Right lobe of liver (tissue), 6 donors: ENCODE measurements around the gene MRC2. TPM values are rescaled to one million over a fixed set of nuclear protein-coding genes. Genes with fewer than 3 reads are reported as not detected.

ENCODE experiments used
- ATAC-seq, 4 donors: fragments of 200-7000 bp; cut with Tn5 transposase; one replicate each; pipeline ENCODE4 v1.9.1; 2020; ENCODE audit warnings: mild to moderate bottlenecking in 4 of 4, moderate library complexity in 4 of 4
- DNase-seq, 3 donors: peaks; one replicate each; pipeline ENCODE4 v3.0.0-alpha.2; 2020
- H3K27ac ChIP-seq, 3 donors: fragments of 200-600 bp; one replicate each; pipeline ENCODE4 v1.8.0; 2022
- H3K27me3 ChIP-seq, 2 donors: fragments of 200-600 bp; one replicate each; pipeline ENCODE4 v1.8.0; 2022
- H3K36me3 ChIP-seq, 4 donors: fragments of 200-600 bp; sonication (generic) in 1 of 4; one replicate each; pipeline versions ENCODE4 v1.5.1 to v1.8.0; 2017 to 2022; ENCODE audit warnings: control low read depth in 1 of 4
- H3K4me1 ChIP-seq, 4 donors: fragments of 200-600 bp; sonication (generic) in 1 of 4; one replicate each; pipeline versions ENCODE4 v1.5.1 to v1.8.0; 2017 to 2022; ENCODE audit warnings: control low read depth in 1 of 4
- H3K4me3 ChIP-seq, 3 donors: fragments of 200-600 bp; one replicate each; pipeline ENCODE4 v1.8.0; 2022
- H3K9me3 ChIP-seq, 4 donors: fragments of 200-600 bp; sonication (generic) in 1 of 4; one replicate each; pipeline versions ENCODE4 v1.5.1 to v1.8.0; 2017 to 2022; ENCODE audit warnings: control low read depth in 1 of 4
- POLR2A ChIP-seq: fragments of 450-650 bp; IDR thresholded peaks from one replicate; pipeline ENCODE4 v1.6.1; 2017; ENCODE audit warnings: antibody characterized with exemption, mild to moderate bottlenecking
- WGBS: methylation state at CpG from one replicate; pipeline ENCODE4 v1.1.6; 2018; ENCODE audit warnings: low coverage, low lambda C conversion rate; ENCODE audit not compliant: insufficient coverage; ENCODE audit errors: missing lambda C conversion rate; 5-methylcytosine and 5-hydroxymethylcytosine counted together
- intact Hi-C, 2 donors: fragments of 100-400 bp; cut with DNase I; formaldehyde crosslinking; loops; one replicate each; pipeline versions ENCODE4 v1.11.2 to v1.14.1; 2022
- total RNA-seq, 6 experiments: library from RNA; depleted of rRNA in 2 of 6; stranded (reverse); fragments of >200 nt in 2 of 6; fragmentation: NEBNext Ultra II Directional in 3 of 6; extraction: Animal tissue kit (Norgen Biotek cat#: 25700) in 3 of 6; gene quantifications; one replicate each; pipeline versions ENCODE4 v1.1.0 to v1.2.4, GENCODE V29; 2016 to 2023
- TF ChIP-seq, protein P1 (sequence below), 4 donors: fragments of 200-600 bp in 3 of 4; fragments of 450-650 bp in 1 of 4; IDR thresholded peaks; one replicate each; pipeline versions ENCODE4 v1.5.1 to v1.8.0; 2016 to 2022; ENCODE audit warnings: antibody characterized with exemption in 4 of 4, mild to moderate bottlenecking in 2 of 4
- donor health status: DM: no; HTN: yes; CAD: no.
- donor health status: DM: no; HTN: no; CAD: no.
- donor health status: DM: no; HTN: no; CAD: no.
- donor health status: DM: no; HTN: yes; CAD: no.
- donor health status: DM: no; HTN: yes; CAD: no.

The MRC2 gene
- total RNA-seq, 6 experiments from 2014 or later = 1.7 to 7.4 (median 3.8) TPM

DNA sequence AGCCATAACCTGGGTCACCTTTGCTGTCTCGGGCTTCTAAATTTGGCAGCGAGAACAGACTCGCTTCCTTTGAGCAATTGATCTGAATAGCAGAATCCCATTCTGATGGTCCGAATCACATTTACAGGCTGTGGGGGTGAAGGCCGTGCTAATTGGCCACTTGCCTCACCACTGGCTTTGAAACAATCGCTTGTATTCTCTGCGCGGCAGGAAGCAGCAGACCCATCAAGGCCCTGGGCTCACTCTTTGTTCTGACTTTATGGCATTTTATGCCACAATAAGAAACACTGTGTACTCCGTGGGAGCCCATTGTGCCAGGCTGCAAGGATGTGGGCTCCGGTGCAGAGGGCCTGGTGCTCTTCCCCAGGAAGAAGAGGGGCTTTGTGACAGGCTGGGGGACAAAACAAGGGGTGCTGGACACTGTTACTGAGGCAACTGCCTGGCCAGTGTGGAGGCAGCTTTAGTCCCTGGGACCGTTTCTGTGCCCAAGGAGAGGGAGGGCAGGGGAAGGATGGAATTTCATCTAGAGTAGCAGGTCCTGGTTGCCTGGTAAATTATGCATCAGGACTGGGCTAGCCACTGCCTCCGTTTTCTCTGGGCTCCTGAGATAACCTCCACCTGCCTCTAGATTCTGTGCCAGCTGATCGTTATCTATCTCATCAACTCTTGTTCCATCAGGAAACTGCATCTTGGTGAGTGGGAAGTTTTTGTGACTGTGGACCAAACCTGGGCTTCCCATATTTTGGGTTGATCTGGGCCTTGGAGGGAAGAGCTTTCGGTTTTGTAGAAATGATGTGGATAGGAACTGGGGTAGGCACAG lies 78.5 kb downstream of the MRC2 start:
- no peak overlapping the region for H3K27ac ChIP-seq
- ATAC-seq = peak in 3 of 4 donors; percentile 15 to 27 (median 27)

DNA sequence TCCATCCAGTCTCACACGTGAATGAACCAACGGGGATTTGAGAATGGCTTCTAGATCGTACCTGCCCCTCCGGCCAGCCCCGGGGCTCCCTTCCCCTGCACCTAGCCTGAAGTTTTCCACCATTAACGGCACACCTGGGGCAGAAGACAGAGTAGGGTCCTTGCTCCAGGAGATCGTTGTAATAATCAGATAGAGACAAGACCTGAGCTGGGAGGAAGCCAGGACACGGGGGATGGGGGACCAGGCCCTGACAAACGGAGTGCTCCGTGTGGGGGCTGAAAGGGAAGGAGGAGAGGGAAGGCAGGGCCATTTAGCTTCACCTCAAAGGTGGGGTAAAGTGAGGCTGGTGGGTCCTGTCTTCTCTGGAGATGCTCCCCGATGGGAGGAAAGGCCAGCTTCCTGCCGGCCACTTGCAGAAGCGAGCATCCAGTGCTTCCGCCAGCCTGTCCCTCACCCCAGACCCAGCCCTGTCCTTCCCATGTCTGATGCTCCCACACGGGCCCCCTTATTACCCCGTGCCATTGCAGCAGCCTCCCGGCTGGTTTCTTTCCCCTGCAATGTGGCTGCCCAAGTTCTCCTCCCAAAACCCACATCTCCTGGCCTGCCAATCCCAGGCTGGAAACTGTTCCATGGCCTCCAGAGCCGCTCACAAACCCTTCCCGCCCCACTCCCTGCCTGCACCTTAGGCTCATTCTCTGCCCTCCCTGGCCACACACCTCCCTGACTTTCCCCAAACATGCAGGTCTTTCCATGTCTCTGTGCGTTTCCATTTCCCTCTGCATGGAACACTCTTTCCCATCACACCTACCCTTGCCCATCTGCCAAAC lies 79.3 kb downstream of the MRC2 start:
- no peaks in the 10 kb centered on the region for H3K27me3 ChIP-seq
- H3K4me3 ChIP-seq = no peak overlapping the region
- no peak for ATAC-seq
- intact Hi-C loops = no loop called here
- no peaks in the 10 kb centered on the region for H3K9me3 ChIP-seq
- peaks cover 0 to 7% (median 0%) of the 10 kb centered on the region in 4 donors for H3K4me1 ChIP-seq
- peak in 1 of 3 donors; percentile 42 for DNase-seq
- 58% methylated on average over 16 of the region's 20 CpGs for WGBS
- TF ChIP-seq POLR2A = no peak
- TF ChIP-seq, protein P1, sequence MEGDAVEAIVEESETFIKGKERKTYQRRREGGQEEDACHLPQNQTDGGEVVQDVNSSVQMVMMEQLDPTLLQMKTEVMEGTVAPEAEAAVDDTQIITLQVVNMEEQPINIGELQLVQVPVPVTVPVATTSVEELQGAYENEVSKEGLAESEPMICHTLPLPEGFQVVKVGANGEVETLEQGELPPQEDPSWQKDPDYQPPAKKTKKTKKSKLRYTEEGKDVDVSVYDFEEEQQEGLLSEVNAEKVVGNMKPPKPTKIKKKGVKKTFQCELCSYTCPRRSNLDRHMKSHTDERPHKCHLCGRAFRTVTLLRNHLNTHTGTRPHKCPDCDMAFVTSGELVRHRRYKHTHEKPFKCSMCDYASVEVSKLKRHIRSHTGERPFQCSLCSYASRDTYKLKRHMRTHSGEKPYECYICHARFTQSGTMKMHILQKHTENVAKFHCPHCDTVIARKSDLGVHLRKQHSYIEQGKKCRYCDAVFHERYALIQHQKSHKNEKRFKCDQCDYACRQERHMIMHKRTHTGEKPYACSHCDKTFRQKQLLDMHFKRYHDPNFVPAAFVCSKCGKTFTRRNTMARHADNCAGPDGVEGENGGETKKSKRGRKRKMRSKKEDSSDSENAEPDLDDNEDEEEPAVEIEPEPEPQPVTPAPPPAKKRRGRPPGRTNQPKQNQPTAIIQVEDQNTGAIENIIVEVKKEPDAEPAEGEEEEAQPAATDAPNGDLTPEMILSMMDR (IDR thresholded peaks at IDR 0.05) = no peak
- no peak overlapping the region for H3K27ac ChIP-seq
- no peaks in the 10 kb centered on the region for H3K36me3 ChIP-seq

More for the DNA sequence above, 78.5 kb downstream of the MRC2 start:
- WGBS = 28% methylated on average over 8 of the region's 14 CpGs
- no peaks in the 10 kb centered on the region for H3K27me3 ChIP-seq
- no peak overlapping the region for H3K4me3 ChIP-seq
- no peak for TF ChIP-seq POLR2A
- TF ChIP-seq, protein P1 (IDR thresholded peaks at IDR 0.05) = no peak
- intact Hi-C loops = no loop called here
- DNase-seq = peak in 1 of 3 donors; percentile 31
- H3K9me3 ChIP-seq = no peaks in the 10 kb centered on the region
- peaks cover 0 to 7% (median 0%) of the 10 kb centered on the region in 4 donors for H3K4me1 ChIP-seq
- H3K36me3 ChIP-seq = no peaks in the 10 kb centered on the region

DNA sequence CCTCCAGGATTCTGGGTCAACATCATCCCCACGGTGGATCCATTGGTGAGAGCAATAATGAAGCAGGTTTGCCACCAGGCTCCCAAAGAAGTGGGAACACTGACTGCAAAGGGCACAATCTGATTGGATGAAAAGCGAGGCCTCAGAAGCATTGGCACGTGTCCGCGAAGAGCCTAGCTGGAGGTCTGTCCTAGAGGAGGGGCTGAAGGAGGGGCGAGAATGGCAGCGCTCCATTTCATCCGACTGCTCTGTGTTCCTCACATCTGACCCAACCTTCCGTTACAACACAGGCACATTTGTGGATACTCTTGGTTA lies 79.9 kb downstream of the MRC2 start:
- no peak for TF ChIP-seq POLR2A
- intact Hi-C loops = no loop called here
- no peak for DNase-seq
- Histone ChIP-seq H3K4me3 (no peak overlapping the region), H3K36me3 (no peaks in the 10 kb centered on the region), H3K9me3 (no peaks in the 10 kb centered on the region), H3K27me3 (no peaks in the 10 kb centered on the region), H3K27ac (no peak overlapping the region), H3K4me1 (peaks cover 0 to 7% (median 0%) of the 10 kb centered on the region in 4 donors)
- 79% methylated on average over 5 of the region's 9 CpGs for WGBS
- ATAC-seq = no peak

DNA sequence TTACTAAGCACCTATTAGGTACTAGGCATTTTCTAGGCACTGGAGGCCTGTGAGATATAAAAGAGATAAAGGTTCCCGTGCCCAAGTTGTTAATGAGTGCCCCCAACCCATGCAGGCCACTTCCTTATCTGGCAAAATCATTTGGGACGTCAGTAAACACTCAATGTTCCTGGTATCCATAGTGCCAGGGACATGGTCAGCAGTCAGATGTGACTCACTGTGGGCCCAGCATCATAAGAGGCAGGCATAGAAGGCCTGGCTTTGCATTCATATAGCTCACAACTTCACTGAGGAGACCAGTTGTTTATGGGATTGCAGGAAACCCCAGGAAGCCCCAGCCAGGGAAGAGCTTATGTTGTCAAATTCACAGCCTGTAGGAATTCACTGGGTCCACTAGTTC lies 81.1 kb downstream of the MRC2 start:
- H3K27ac ChIP-seq = no peak overlapping the region
- no peaks in the 10 kb centered on the region for H3K27me3 ChIP-seq
- 43% methylated on average over 1 of the region's 2 CpGs for WGBS
- DNase-seq (no peak), ATAC-seq (no peak)
- no peaks in the 10 kb centered on the region for H3K9me3 ChIP-seq
- H3K4me1 ChIP-seq = peaks cover 0 to 7% (median 0%) of the 10 kb centered on the region in 4 donors
- H3K36me3 ChIP-seq = no peaks in the 10 kb centered on the region
- intact Hi-C loops = no loop called here
- TF ChIP-seq POLR2A = no peak
- TF ChIP-seq, protein P1 (IDR thresholded peaks at IDR 0.05) = no peak
- no peak overlapping the region for H3K4me3 ChIP-seq

DNA sequence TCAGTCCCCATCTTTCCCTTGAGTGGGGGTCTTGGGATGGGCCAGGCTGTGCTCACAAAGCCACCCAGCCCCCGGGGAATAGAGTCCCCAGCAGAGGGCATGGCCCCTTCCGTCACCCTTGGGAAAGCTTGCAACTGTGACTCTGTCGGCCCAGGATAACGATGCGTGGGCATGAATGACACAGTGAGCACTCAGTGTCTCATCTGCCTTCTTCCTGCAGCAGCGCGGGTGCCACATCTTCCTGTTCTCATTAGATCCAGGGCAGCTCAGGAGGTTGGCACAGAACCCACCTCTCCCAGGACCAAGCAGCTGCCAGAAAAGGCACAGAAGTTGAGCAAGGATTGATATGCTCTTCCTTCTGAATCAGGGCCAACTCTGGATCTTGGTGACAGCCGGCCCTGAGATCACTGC lies 84.7 kb downstream of the MRC2 start:
- WGBS = 43% methylated on average over 1 of the region's 8 CpGs
- no peak for DNase-seq
- H3K27ac ChIP-seq = no peak overlapping the region
- ATAC-seq = no peak
- H3K9me3 ChIP-seq = no peaks in the 10 kb centered on the region
- no peaks in the 10 kb centered on the region for H3K36me3 ChIP-seq
- no peak overlapping the region for H3K4me3 ChIP-seq
- TF ChIP-seq, protein P1 (IDR thresholded peaks at IDR 0.05) = no peak
- TF ChIP-seq POLR2A = no peak
- H3K4me1 ChIP-seq = no peaks in the 10 kb centered on the region
- no peaks in the 10 kb centered on the region for H3K27me3 ChIP-seq
- intact Hi-C loops = no loop called here
